Keratinocyte (primary cell): ENCODE results near the gene RHOBTB1.

Source experiments
- EZH2 ChIP-seq: IDR thresholded peaks from one replicate; pipeline ENCODE4 v1.6.1; 2012; ENCODE audit warnings: inconsistent platforms, mild to moderate bottlenecking, low read length, moderate library complexity
- TF ChIP-seq, protein P1 (sequence below), 3 experiments: IDR thresholded peaks in 1 of 3; conservative IDR thresholded peaks in 1 of 3; optimal IDR thresholded peaks in 1 of 3; 2 replicates in 2 of 3; 3 replicates in 1 of 3; pipeline versions ENCODE3 to v1.5.1; 2011; ENCODE audit warnings: low read length in 3 of 3, mild to moderate bottlenecking in 3 of 3, moderate library complexity in 2 of 3, control low read depth in 1 of 3, inconsistent platforms in 1 of 3; ENCODE audit not compliant: insufficient read depth in 2 of 3; ENCODE audit errors: extremely low read depth in 1 of 3

DNA sequence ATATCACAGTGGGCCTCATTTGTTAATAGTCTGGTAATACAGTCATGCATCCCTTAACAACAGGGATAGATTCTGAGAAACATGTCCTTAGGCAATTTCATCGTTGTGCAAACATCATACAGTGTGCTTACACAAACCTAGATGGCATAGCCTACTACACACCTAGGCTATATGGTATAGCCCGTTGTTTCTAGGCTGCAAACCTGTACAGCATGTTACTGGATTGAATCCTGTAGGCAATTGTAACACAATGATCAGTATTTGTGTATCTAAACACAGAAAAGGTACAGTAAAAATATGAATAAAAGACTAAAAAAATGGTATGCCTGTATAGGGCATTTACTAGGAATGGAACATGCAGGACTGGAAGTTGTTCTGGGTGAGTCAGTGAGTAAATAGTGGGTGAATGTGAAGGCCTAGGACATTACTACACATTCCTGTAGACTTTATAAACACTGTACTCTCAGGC, 12.0 kb upstream of the RHOBTB1 start:
- TF ChIP-seq, protein P1, sequence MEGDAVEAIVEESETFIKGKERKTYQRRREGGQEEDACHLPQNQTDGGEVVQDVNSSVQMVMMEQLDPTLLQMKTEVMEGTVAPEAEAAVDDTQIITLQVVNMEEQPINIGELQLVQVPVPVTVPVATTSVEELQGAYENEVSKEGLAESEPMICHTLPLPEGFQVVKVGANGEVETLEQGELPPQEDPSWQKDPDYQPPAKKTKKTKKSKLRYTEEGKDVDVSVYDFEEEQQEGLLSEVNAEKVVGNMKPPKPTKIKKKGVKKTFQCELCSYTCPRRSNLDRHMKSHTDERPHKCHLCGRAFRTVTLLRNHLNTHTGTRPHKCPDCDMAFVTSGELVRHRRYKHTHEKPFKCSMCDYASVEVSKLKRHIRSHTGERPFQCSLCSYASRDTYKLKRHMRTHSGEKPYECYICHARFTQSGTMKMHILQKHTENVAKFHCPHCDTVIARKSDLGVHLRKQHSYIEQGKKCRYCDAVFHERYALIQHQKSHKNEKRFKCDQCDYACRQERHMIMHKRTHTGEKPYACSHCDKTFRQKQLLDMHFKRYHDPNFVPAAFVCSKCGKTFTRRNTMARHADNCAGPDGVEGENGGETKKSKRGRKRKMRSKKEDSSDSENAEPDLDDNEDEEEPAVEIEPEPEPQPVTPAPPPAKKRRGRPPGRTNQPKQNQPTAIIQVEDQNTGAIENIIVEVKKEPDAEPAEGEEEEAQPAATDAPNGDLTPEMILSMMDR (optimal IDR thresholded peaks at IDR 0.05 in 1 of 3, IDR thresholded peaks at IDR 0.05 in 1 of 3, conservative IDR thresholded peaks at IDR 0.05 in 1 of 3; ENCODE audit: extremely low read depth in 1 of 3, insufficient read depth in 2 of 3, low read length in 3 of 3), result no peak
- no peak for TF ChIP-seq EZH2
